ENCODE results near the gene MAP7D2. TPM values are rescaled to one million over a fixed set of nuclear protein-coding genes. Genes with fewer than 3 reads are reported as not detected.

The MAP7D2 gene
- total and polyA plus RNA-seq, 9 of the 15 experiments (the other 6 are each of a cell fraction or from before 2014, with no cell fraction given), result 0.01 to 0.04 (median 0.03) TPM; not detected in 4

DNA sequence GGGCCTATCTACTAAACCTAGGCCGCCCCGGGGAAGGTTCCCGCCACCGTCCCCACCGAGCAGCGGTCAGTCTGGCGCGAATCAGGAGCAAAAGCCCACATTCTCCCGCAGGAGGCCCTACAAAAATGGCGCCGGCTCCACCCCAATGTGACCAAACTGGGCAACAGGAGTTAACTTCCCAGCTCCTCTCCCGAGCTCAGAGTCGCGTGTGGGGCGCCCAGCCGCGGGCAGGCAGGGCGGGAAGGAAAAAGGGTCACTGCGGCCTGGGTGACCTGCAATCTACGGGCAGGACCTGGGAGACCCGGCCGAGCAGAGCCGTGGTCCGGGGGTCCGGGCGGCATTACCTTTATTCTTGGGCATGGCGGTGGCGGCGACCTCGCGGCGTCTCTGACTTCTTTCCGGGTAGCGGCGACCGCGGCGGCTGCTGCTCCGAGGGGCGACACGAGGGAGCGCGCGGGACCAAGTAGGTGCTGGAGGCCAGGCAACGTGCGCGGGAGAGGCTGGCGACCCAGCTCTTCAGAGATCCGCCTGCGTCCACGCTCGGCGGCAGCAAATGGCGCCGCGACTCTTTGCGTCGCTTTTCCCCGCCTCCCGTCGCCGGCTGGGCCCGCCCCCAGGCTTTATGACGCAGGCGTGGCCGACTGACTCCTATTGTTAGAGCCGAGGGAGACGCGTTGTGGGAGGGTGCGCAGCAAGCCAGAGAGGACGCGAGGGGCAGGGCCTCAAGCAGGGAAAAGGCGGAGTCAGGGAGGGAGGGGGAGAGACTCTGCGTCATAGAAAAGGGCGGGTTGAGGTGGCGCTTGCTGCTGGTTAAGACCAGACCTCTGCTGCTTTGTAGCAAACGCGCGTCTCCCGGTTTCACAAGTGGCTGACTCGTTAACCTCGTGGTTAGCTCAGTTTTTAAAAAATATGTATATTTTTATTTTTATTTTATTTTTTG, 24.8 kb upstream of the MAP7D2 start, which contains the start of gene EIF1AX (continued):
- TF ChIP-seq CHD7 (IDR thresholded peaks at IDR 0.05; ENCODE audit: low read depth, low read length) (no peak), FOXA1 (IDR thresholded peaks at IDR 0.05; ENCODE audit: borderline replicate concordance) (no peak), CHCHD3 (CRISPR knock-in tag; IDR thresholded peaks at IDR 0.05) (no peak), C11orf30 (IDR thresholded peaks at IDR 0.05; ENCODE audit: low read depth) (peak; percentile 25; the same call in 1 of the 2 replicates), SRSF3 (IDR thresholded peaks at IDR 0.05; ENCODE audit: insufficient read depth, low read length) (no peak), SOX6 (IDR thresholded peaks at IDR 0.05) (peak; percentile 80), XRCC3 (IDR thresholded peaks at IDR 0.05) (no peak), ZNF699 (CRISPR knock-in tag; IDR thresholded peaks at IDR 0.05; ENCODE audit: insufficient replicate concordance) (no peak), ZNF436 (CRISPR knock-in tag; IDR thresholded peaks at IDR 0.05) (no peak), ATF4 (CRISPR knock-in tag; IDR thresholded peaks at IDR 0.05) (no peak), SAP30 (IDR thresholded peaks at IDR 0.05; ENCODE audit: borderline replicate concordance, insufficient read depth, low read depth, low read length, poor library complexity, severe bottlenecking) (peak; percentile 49), DMBX1 (CRISPR knock-in tag; IDR thresholded peaks at IDR 0.05; ENCODE audit: borderline replicate concordance) (no peak), ZNF175 (CRISPR knock-in tag; IDR thresholded peaks at IDR 0.05; ENCODE audit: low read depth) (no peak), ARID2 (IDR thresholded peaks at IDR 0.05) (no peak), SMAD1 (IDR thresholded peaks at IDR 0.05; ENCODE audit: low read depth, low read length, partially characterized antibody) (no peak)
